Superior temporal gyrus (tissue), 1 donor: ENCODE measurements around the gene CLK1.
"Not testable (repeated sequence)": the region's sequence is repeated elsewhere in the genome, so short reads cannot be mapped to it uniquely, and the experiment has no call there.

ENCODE experiments used
- DNase-seq: peaks from one replicate; pipeline ENCODE4 v3.0.0-alpha.2; 2016; ENCODE audit errors: extremely low spot score

The CLK1 gene

GRCh38 chr2:200864176-200865034 is at the start of gene CLK1:
CLK1 (minus strand) TSS chr2:200864658; CDS start chr2:200861862, 2,796 bp downstream.
- DNase-seq = peak; percentile 97

GRCh38 chr2:200913654-200914053 is 49.2 kb upstream of the CLK1 start:
- DNase-seq = no peak

GRCh38 chr2:200909958-200910357 is 45.5 kb upstream of the CLK1 start:
- no peak for DNase-seq

- peak; percentile 87 for DNase-seq
Measured at GRCh38 chr2:200905618-200906296, 41.3 kb upstream of the CLK1 start.

GRCh38 chr2:200901459-200902072 is 37.1 kb upstream of the CLK1 start:
- peak; percentile 77 for DNase-seq

DNA sequence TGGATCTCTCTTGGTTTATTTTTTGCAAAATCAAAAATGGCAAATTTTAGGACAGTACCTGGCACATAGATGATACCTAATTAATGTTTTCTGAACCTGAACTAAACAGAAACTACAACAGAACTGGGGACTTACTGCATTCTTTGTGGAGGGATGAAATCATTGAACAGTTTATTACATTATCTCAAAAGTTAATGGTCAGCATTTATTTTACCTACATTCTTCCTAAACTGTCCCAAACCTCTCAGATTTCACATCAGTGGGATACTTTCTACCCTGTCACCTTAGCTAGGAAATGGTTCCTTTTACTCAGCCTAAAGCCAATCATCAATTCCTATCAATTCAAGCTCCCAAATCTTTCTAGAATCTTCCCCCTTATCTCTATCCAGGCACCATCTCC is 35.0 kb upstream of the CLK1 start:
- no peak for DNase-seq

DNA sequence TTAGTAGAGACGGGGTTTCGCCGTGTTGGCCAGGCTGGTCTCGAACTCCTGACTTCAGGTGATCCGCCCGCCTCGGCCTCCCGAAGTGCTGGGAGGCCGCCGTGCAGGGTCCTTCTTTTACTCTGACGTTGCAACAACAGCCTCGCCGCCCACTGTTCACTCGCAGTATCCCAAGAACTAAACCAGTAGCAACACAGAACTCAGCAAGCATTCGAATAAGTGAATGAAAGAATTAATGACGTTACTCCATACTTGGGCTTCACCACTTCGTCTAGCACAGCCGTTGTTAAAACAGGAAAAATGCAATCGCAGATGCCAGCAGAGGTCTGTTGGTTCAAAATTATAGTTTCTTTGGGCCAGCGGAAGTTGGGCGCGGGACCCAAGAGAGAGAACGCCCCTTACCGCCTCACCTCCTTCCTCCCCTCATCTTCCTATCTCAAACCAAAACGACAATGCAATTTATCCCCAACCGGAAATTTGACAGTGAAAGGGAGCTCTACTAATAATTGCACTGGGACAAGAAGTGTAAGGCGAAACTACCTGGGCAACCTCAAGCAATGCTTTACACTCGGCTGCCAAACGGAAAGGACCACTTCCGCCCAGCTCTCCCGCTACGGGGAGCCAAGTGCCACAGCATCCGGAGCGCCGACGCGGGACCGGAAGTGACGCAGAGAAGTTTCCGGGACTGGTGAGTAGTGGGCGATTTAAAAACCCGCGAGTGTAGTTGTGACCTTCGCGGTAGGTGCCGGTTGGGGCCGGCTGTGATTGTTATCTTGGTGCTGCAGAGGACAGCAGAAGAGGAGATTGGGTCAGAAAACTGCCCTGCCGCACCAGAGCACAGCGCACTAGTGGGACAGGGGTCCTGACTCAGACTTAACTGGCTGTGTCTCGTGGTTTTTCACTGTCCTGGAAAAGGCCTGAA is 24.5 kb upstream of the CLK1 start, which contains the start of the genes NIF3L1 and PPIL3:
Gene NIF3L1 (plus strand): TSS at position 668 of the 922 bp plus-strand sequence. CDS start 2,573 bp downstream, outside the sequence.
Gene PPIL3 (minus strand): TSS at position 374 of the 922 bp plus-strand sequence. CDS start 1,462 bp downstream, outside the sequence.
- DNase-seq = peak; percentile 99

GRCh38 chr2:200881715-200882249 is 17.3 kb upstream of the CLK1 start:
- not testable (repeated sequence) for DNase-seq

DNA sequence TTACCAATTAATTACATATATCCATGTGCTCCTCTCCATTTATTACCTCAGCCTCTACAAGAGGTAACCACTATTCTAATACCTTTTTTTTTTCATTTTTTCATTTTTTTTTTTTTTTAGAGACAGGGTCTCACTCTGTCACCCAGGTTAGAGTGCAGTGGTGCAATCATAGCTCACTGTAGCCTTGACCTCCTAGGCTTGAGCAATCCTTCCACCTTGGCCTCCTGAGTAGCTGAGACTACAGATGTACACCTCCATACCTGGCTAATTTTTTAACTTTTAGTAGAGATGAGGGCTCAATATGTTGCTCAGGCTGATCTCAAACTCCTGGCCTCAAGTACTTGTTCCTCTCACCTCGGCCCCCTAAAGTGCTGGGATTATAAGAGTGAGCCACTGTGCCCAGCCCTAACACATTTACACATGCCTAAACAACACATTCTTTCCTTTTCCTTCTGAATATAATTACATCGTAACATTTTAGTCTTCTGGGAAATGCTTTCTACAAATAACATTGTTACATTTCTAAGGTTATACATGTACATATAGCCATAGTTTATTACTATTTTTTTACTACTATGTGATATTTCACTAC is 13.9 kb upstream of the CLK1 start:
- DNase-seq = no peak

DNA sequence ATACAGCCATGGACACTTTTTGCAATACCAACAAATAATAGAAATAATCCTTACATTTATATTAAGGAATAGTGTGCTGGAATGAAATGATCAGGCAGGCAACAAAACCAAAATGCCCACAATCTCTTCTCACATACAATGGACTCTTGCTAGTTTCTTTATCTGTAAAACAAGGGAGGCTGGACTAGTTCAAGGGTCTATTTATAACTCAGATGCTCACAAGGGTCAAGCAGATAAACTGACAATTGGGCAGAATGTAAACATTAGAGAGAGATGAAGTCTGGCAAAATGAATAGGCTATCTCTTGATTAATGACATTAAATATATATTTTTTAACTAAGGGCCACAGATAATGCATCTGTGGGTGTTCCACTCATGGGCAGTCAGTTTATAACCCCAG is 13.0 kb upstream of the CLK1 start:
- no peak for DNase-seq

- DNase-seq = no peak
Measured at GRCh38 chr2:200873560-200873959, 9.1 kb upstream of the CLK1 start.

DNA sequence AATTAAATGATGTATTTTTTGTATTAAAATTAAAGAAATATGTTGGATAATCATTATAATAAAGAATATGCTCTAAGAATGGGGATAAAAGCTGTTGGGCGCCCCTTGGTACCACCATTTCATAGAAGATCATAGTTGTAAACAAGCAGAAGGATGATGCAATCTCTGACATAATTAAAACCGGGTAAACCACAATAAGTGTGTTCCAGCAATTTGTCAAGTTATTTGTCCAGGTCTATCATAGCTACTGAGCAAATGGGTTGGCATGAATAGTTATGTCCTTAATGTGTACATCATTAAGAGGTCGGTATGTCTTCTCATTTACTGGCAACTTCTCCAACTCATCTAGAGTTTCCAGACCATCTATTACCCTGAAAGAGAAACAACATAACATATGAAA is 6.7 kb upstream of the CLK1 start:
- no peak for DNase-seq

DNA sequence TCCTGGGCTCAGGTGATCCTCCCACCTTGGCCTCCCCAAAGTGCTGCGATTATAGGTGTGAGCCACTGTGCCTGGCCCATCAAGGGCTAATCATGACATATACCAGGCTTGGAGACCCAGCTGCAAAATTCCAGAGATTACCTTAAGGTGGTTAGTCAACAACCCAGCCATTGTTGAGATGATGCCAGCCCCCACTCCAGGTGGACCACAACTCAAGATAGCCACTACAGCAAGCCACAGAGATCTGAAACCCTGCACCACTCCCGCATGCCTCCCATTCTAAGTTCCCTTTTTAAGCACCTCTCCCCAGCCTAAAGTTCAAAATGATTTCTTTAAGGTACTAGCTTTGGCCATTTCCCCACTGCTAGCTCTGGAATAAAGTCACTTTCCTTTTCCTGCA is 4.6 kb upstream of the CLK1 start:
- no peak for DNase-seq

GRCh38 chr2:200863782-200864175 is 679 bp downstream of the CLK1 start:
- DNase-seq = peak; percentile 78

GRCh38 chr2:200862532-200863000 is 1.9 kb downstream of the CLK1 start:
- DNase-seq = peak; percentile 52

- peak; percentile 33 for DNase-seq
Measured at GRCh38 chr2:200861617-200862155, 2.8 kb downstream of the CLK1 start.

GRCh38 chr2:200860092-200860795 is 4.2 kb downstream of the CLK1 start:
- peak; percentile 38 for DNase-seq

DNA sequence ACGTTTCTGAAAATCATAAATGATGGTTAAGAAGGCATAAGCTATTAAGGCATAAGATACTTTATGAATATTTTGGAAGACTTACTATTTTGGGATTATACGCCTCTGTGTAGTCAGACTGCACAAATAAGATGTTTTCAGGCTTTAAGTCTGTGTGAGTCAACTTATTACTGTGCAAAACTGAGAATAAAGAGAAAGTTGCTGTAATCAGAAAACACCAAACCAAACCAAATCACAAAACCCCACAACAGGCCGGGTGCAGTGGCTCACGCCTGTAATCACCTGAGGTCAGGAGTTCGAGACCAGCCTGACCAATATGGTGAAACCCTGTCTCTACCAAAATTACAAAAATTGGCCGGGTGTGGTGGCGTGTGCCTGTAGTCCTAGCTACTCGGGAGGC is 7.7 kb downstream of the CLK1 start:
- no peak for DNase-seq

- DNase-seq = no peak
Measured at GRCh38 chr2:200852605-200853004, 11.9 kb downstream of the CLK1 start.
